G401.6 (cell line): ENCODE results near the gene TCFL5.

Experiments used
- FAIRE-seq: peaks from 2 replicates; lab custom pipeline; 2012; peaks lifted over from hg19 to GRCh38; lab: Jason Lieb, UNC

TCFL5 gene

DNA sequence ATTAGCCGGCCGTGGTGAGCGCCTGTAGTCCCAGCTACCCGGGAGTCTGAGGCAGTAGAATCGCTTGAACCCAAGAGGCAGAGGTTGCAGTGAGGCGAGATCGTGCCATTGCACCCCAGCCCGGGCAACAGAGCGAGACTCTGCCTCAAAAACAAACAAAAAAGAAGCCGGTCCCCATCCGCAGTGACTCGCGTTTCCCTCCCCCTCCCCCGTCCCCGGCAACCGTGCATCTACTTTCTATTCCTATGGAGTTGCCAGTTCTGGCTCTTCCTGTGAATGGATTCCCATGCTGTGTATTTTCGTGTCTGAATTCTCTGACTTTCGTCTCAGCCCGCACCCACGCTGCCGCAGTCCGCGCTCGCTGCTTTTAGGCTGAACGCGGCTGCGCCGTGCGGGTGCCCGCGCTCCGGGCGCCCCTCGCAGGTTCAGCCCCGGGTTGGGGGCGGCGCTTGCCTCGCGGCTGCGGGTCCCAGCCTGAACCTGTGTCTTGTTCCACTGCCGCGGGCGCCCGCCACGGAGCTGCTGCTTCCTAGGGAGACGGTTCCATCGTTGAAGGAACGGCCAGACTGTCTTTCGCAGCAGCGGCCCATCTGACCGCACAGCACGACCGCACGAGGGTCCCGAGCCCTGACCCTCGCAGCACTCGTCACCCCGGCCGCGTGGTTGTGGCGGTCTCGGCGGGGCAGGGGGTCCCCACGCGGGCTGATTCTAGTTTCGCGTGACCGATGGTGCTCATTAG, 66.4 kb downstream of the TCFL5 start:
- FAIRE-seq = no peak

- FAIRE-seq = peak; percentile 44
Measured at GRCh38 chr20:62794007-62794724, 67.5 kb downstream of the TCFL5 start.

- FAIRE-seq = no peak
Measured at GRCh38 chr20:62793757-62794006, 67.9 kb downstream of the TCFL5 start.

GRCh38 chr20:62792940-62793756, 68.5 kb downstream of the TCFL5 start:
- no peak for FAIRE-seq

DNA sequence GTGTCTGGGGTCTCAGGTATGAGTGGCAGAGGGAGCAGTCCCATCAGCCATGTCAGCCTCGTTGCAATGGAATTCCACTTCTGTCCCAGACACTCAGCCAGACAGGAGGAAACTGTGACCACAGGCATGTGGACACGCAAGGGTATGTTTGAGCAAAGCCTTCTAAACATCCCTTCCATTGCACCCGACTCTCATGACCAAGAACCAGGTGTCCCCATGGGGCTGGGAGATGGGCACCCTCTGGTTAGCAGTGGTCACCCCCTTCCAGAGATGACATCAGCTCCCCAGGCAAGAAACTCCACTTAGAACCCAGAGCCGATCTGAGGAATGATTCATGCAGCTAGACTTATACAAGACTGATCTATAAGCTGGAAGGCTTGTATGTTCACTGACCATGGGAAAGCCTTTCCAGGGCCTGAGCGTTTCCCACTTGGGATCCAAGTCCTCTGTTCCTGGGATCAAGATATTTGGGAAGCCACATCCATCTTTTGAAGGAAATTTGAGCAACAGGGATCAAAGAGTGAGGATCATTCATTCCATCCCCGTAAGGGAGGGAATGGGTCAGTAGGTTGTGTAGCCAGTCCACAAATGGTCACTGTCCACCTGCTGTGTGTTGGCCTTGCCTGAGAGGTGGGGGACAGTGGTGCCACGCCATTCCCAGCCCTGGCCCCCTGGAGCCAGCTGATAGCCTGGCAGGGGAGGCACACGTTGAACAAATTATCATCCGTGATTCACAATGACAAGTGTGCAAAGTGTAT, 69.3 kb downstream of the TCFL5 start:
- no peak for FAIRE-seq

GRCh38 chr20:62791301-62792181, 70.1 kb downstream of the TCFL5 start:
- FAIRE-seq = peak; percentile 34
